ENCODE results near the gene CCDC32. TPM values are rescaled to one million over a fixed set of nuclear protein-coding genes. Genes with fewer than 3 reads are reported as not detected.

The CCDC32 gene

GRCh38 chr15:40506964-40507571 lies 57.8 kb downstream of the CCDC32 start:
- Histone ChIP-seq H3K27me3 (ENCODE audit: control insufficient read depth in 1 of 2, insufficient read depth in 1 of 2, low read length in 2 of 2) (peaks cover 14 to 29% of the 10 kb centered on the region in 2 experiments), H3K79me1 (replicated peaks; ENCODE audit: low read length, poor library complexity, severe bottlenecking) (no peaks in the 10 kb centered on the region), H2BK120ac (ENCODE audit: low read depth, low read length) (peak overlapping the region; percentile 79), H3K14ac (ENCODE audit: low read length in 2 of 2) (no peak overlapping the region), H3K4me3 (ENCODE audit: insufficient read depth in 1 of 2, low read depth in 1 of 2, low read length in 2 of 2) (peak overlapping the region in 1 of 2 experiments; percentile 68), H3K18ac (ENCODE audit: low read depth in 1 of 2, low read length in 2 of 2) (peak overlapping the region; percentile 62 to 93), H4K91ac (ENCODE audit: low read length) (peak overlapping the region; percentile 68), H2BK12ac (ENCODE audit: low read length in 2 of 2) (peak overlapping the region; percentile 39 to 63), H4K8ac (ENCODE audit: low read length) (peak overlapping the region; percentile 98), H2AFZ (ENCODE audit: low read depth, low read length) (peak overlapping the region; percentile 93), H3K23ac (ENCODE audit: low read length in 2 of 2) (no peak overlapping the region), H2AK5ac (ENCODE audit: low read length, severe bottlenecking) (no peak overlapping the region), H3K9ac (ENCODE audit: low read length) (peak overlapping the region; percentile 43), H2BK5ac (ENCODE audit: low read depth, low read length, poor library complexity, severe bottlenecking) (no peak overlapping the region), H3K4me2 (ENCODE audit: low read length, poor library complexity, severe bottlenecking) (peak overlapping the region; percentile 95), H3K9me3 (ENCODE audit: control insufficient read depth, low read length) (no peaks in the 10 kb centered on the region), H3K4me1 (ENCODE audit: control insufficient read depth, insufficient read depth, low read depth, low read length) (peaks cover 16% of the 10 kb centered on the region), H3K4ac (ENCODE audit: low read depth in 1 of 2, low read length in 2 of 2) (peak overlapping the region in 1 of 2 experiments; percentile 37), H3K36me3 (ENCODE audit: control insufficient read depth in 1 of 2, insufficient read depth in 2 of 2, low read depth in 1 of 2, low read length in 2 of 2) (no peaks in the 10 kb centered on the region), H3K27ac (ENCODE audit: low read length, poor library complexity, severe bottlenecking) (no peak overlapping the region), H2BK15ac (ENCODE audit: low read depth, poor library complexity, severe bottlenecking) (no peak overlapping the region)
- WGBS = 4% methylated on average over 28 of the region's 30 CpGs
- DNase-seq = peak; percentile 85

Small RNAs within 50 kb of the gene (small RNA-seq; reads per million reads assigned to genes)
- gene RF00017 (ENCODE audit: low read depth) (not detected), gene RNU6-516P (ENCODE audit: low read depth) (not detected)

Measured in mesenchymal stem cell (in vitro differentiated cells and primary cell).